HepG2 (cell line): ENCODE measurements around the gene BAIAP3. TPM values are rescaled to one million over a fixed set of nuclear protein-coding genes. Genes with fewer than 3 reads are reported as not detected.

ENCODE experiments used
- ATAC-seq: fragments of 200-7000 bp; cut with Tn5 transposase; 3 replicates; pipeline ENCODE4 v1.9.1; 2020; ENCODE audit warnings: mild to moderate bottlenecking, moderate library complexity
- BruUV-seq: library from RNA; stranded (reverse); fragments of 400-500 nt; replicated peaks from 2 replicates; lab custom pipeline; 2021; lab: Mats Ljungman, UMichigan
- CTCF ChIA-PET: fragments of 300-600 bp; formaldehyde crosslinking; extraction: SDS; loops from one replicate; lab custom pipeline; 2021; ENCODE audit warnings: low total read pairs, inconsistent platforms, low intra/inter-chr PET ratio; lab: Yijun Ruan, JAX
- POLR2A ChIA-PET: fragments of 350-600 bp; sonication (Branson Sonifier 250); formaldehyde crosslinking; loops from one replicate; lab custom pipeline; 2020; ENCODE audit warnings: antibody characterized with exemption, inconsistent platforms; lab: Yijun Ruan, JAX
- DNase-seq: peaks from one replicate; pipeline ENCODE4 v3.0.0-alpha.2; 2015; ENCODE audit warnings: low spot score
- FAIRE-seq: peaks from 3 replicates; lab custom pipeline; 2011; peaks lifted over from hg19 to GRCh38; lab: Jason Lieb, UNC
- H2AFZ ChIP-seq: one replicate; pipeline ENCODE4 v1.6.1; 2011; ENCODE audit warnings: low read length, inconsistent platforms
- H3K27ac ChIP-seq: fragments of 300-600 bp; 3 replicates; pipeline ENCODE4 v1.8.0; 2011; ENCODE audit warnings: mixed run types, mild to moderate bottlenecking, mixed read lengths, low read length, inconsistent platforms; ENCODE audit not compliant: insufficient read depth; ENCODE audit errors: extremely low read length
- H3K27me3 ChIP-seq, 2 experiments: fragments of 200-600 bp in 1 of 2; 2 replicates in 1 of 2; 3 replicates in 1 of 2; pipeline versions ENCODE4 v1.6.0 to v1.8.0; 2011; ENCODE audit warnings: low read length in 2 of 2, mild to moderate bottlenecking in 2 of 2, moderate library complexity in 2 of 2, inconsistent platforms in 1 of 2; ENCODE audit not compliant: insufficient read depth in 2 of 2, control insufficient read depth in 1 of 2
- H3K36me3 ChIP-seq, 2 experiments: fragments of 200-600 bp in 1 of 2; replicated peaks in 1 of 2; 2 replicates in 1 of 2; 3 replicates in 1 of 2; pipeline versions ENCODE4 v1.5.1 to v1.8.0; 2011; ENCODE audit warnings: low read length in 2 of 2, inconsistent platforms in 1 of 2; ENCODE audit not compliant: insufficient read depth in 2 of 2, control insufficient read depth in 1 of 2
- H3K4me1 ChIP-seq: 2 replicates; pipeline ENCODE4 v1.5.1; 2012; ENCODE audit warnings: low read length, inconsistent platforms; ENCODE audit not compliant: insufficient read depth
- H3K4me2 ChIP-seq: 2 replicates; pipeline ENCODE4 v1.6.0; 2011; ENCODE audit warnings: low read depth, low read length, inconsistent platforms
- H3K4me3 ChIP-seq, 3 experiments: fragments of 200-600 bp in 1 of 3; sonication (generic), shearing (Covaris generic) in 1 of 3; replicated peaks in 1 of 3; 2 replicates each; pipeline ENCODE4 v1.5.1; 2011 to 2016; ENCODE audit warnings: low read length in 3 of 3, inconsistent platforms in 2 of 3, low read depth in 2 of 3, mild to moderate bottlenecking in 2 of 3, control low read depth in 1 of 3, mixed read lengths in 1 of 3; ENCODE audit not compliant: insufficient read depth in 1 of 3
- H3K79me2 ChIP-seq: one replicate; pipeline ENCODE4 v1.6.1; 2011; ENCODE audit warnings: low read length, inconsistent platforms; ENCODE audit not compliant: insufficient read depth
- H3K9ac ChIP-seq: 2 replicates; pipeline ENCODE4 v1.6.0; 2011; ENCODE audit warnings: mild to moderate bottlenecking, low read depth, low read length, inconsistent platforms; ENCODE audit not compliant: insufficient read depth
- H3K9me3 ChIP-seq: 2 replicates; pipeline ENCODE4 v1.5.1; 2012; ENCODE audit warnings: mild to moderate bottlenecking, low read length
- H4K20me1 ChIP-seq: 2 replicates; pipeline ENCODE4 v1.6.0; 2011; ENCODE audit warnings: inconsistent platforms, mild to moderate bottlenecking, low read length, moderate library complexity; ENCODE audit not compliant: insufficient read depth
- BRD4 ChIP-seq: sonication (generic); formaldehyde crosslinking; IDR thresholded peaks from 2 replicates; pipeline ENCODE4 v1.4.0; 2020; ENCODE audit warnings: missing genetic modification reagents
- CREM ChIP-seq, 2 experiments: sonication (generic) in 1 of 2; formaldehyde crosslinking in 1 of 2; IDR thresholded peaks; 2 replicates each; pipeline versions ENCODE4 v1.4.0 to v1.6.1; 2016 to 2020; ENCODE audit warnings: antibody characterized with exemption in 1 of 2, mild to moderate bottlenecking in 1 of 2, missing genetic modification reagents in 1 of 2
- KLF16 ChIP-seq, 2 experiments: sonication (generic) in 1 of 2; formaldehyde crosslinking in 1 of 2; IDR thresholded peaks; 2 replicates each; pipeline versions ENCODE4 v1.6.1 to v1.8.0; 2016 to 2023; ENCODE audit warnings: missing genetic modification reagents in 2 of 2, missing compliant biosample characterization in 1 of 2
- NPAS2 ChIP-seq: sonication (generic); formaldehyde crosslinking; IDR thresholded peaks from 2 replicates; pipeline ENCODE4 v1.8.0; 2022; ENCODE audit warnings: mild to moderate bottlenecking, missing genetic modification reagents, borderline replicate concordance
- ONECUT2 ChIP-seq: sonication (generic); formaldehyde crosslinking; IDR thresholded peaks from 2 replicates; pipeline ENCODE4 v1.4.0; 2020; ENCODE audit warnings: missing genetic modification reagents
- RFX5 ChIP-seq: IDR thresholded peaks from 2 replicates; pipeline ENCODE4 v1.6.1; 2011; ENCODE audit warnings: low read depth, low read length, improper control_type of control experiment
- SCMH1 ChIP-seq: sonication (generic); formaldehyde crosslinking; IDR thresholded peaks from 2 replicates; pipeline ENCODE4 v1.9.0; 2021; ENCODE audit warnings: missing genetic modification reagents, mild to moderate bottlenecking, borderline replicate concordance
- SP140L ChIP-seq: sonication (generic); formaldehyde crosslinking; IDR thresholded peaks from 2 replicates; pipeline ENCODE4 v1.4.0; 2020; ENCODE audit warnings: missing genetic modification reagents, borderline replicate concordance
- SP4 ChIP-seq: sonication (generic); formaldehyde crosslinking; IDR thresholded peaks from 2 replicates; pipeline ENCODE4 v1.8.1; 2023; ENCODE audit warnings: mild to moderate bottlenecking, missing genetic modification reagents
- ZFP62 ChIP-seq: sonication (generic); formaldehyde crosslinking; IDR thresholded peaks from 2 replicates; pipeline ENCODE4 v1.4.0; 2020; ENCODE audit warnings: missing genetic modification reagents
- ZNF329 ChIP-seq: sonication (generic); formaldehyde crosslinking; IDR thresholded peaks from 2 replicates; pipeline ENCODE4 v1.9.0; 2021; ENCODE audit warnings: low read depth, mild to moderate bottlenecking, missing genetic modification reagents
- ZNF383 ChIP-seq: sonication (generic); formaldehyde crosslinking; IDR thresholded peaks from 2 replicates; pipeline ENCODE4 v1.4.0; 2020; ENCODE audit warnings: missing genetic modification reagents, mild to moderate bottlenecking, borderline replicate concordance
- WGBS: methylation state at CpG from one replicate; pipeline ENCODE4 v1.1.6; 2017; ENCODE audit warnings: low lambda C conversion rate; 5-methylcytosine and 5-hydroxymethylcytosine counted together
- in situ Hi-C: cut with HindIII; loops from 2 replicates; pipeline ENCODE4 v1.10.0; 2017; ENCODE audit warnings: low pct_unique_long_range_greater_than_20kb; ENCODE audit not compliant: extremely low pct_ligation_motif_present
- intact Hi-C: fragments of 100-400 bp; cut with micrococcal nuclease; formaldehyde crosslinking; loops from one replicate; pipeline ENCODE4 v1.10.0; 2022; ENCODE audit not compliant: unreplicated experiment
- polyA plus RNA-seq, 8 experiments: library from polyadenylated mRNA; depleted of rRNA in 3 of 8; stranded (reverse) in 7 of 8; unstranded in 1 of 8; fragments of >200 nt; fragmentation: Illumina TruSeq in 4 of 8; extraction: Trizol in 4 of 8; gene quantifications; 2 replicates each; pipeline versions ENCODE4 v1.2.1 to v1.2.3, GENCODE V29; 2011 to 2016; ENCODE audit warnings: low read depth in 4 of 8, missing spikeins in 1 of 8, mixed read lengths in 1 of 8; ENCODE audit not compliant: insufficient read depth in 1 of 8
- total RNA-seq, 5 experiments: library from RNA; depleted of rRNA; stranded (reverse); fragments of >200 nt; fragmentation: Illumina TruSeq; extraction: Trizol; gene quantifications; 2 replicates each; pipeline ENCODE4 v1.2.3, GENCODE V29; 2016; ENCODE audit warnings: low read depth in 1 of 5
- TF ChIP-seq, protein P1 (sequence below): sonication (generic); formaldehyde crosslinking; conservative IDR thresholded peaks from 2 replicates; pipeline ENCODE4 v1.4.0; 2020; ENCODE audit warnings: missing genetic modification reagents
- TF ChIP-seq, protein P2 (sequence below): sonication (generic); formaldehyde crosslinking; IDR thresholded peaks from 2 replicates; pipeline ENCODE4 v1.4.0; 2020; ENCODE audit warnings: missing genetic modification reagents
- TF ChIP-seq, protein P3 (sequence below): sonication (generic); formaldehyde crosslinking; IDR thresholded peaks from 2 replicates; pipeline ENCODE4 v1.4.0; 2020; ENCODE audit warnings: missing genetic modification reagents, borderline replicate concordance
- TF ChIP-seq, protein P4 (sequence below): sonication (generic); formaldehyde crosslinking; IDR thresholded peaks from 2 replicates; pipeline ENCODE4 v1.4.0; 2020; ENCODE audit warnings: low read depth, missing genetic modification reagents

Gene BAIAP3
- total and polyA plus RNA-seq, 2 of the 13 experiments (the other 11 are each of a cell fraction or from before 2014, with no cell fraction given): 3.2 to 5.7 TPM

DNA sequence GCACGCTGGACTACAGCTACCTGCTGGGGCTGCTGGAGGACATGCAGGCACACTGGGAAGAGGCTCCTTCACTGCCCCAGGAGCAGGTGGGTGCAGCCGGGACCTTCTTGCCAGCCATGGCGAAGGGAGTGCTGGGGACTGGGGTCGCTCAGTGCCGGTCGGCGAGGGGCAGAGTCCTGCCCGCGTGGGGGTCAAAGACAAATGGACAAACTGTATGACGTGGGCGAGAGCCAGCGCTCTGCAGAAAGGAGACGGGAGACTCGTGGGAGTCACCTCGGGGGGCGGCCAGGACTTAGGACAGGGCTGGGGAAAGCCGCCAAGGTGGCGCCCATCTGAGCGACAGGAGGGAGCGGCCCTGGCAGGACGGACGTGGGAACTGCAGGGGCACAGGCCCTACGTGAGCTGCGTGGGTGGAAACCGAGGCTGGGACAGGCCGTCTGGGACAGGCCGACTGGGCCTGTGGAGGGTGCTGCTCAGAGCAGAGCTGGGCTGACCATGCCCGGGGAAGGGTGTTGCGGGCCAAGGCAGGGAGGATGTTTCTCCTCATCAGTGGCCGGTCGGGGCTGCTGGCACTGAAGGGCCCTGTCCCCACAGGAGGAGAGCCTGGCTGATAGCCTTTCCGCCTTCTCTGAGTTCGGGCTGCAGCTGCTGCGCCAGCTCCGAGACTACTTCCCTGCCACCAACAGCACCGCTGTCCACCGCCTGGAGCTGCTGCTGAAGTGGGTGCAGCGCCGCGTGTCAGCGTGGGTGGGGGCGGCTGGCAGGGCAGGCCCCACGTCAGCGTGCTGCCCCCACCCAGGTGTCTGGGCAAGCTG is 10.2 kb downstream of the BAIAP3 start:
- FAIRE-seq (no peak), ATAC-seq (peak; percentile 23), DNase-seq (no peak)
- in situ Hi-C loops (no loop called here), intact Hi-C loops (no loop called here)
- Histone ChIP-seq H3K79me2 (no peaks in the 10 kb centered on the region), H3K4me3 (peak overlapping the region; percentile 60 to 87 (median 71)), H3K27ac (peak overlapping the region; percentile 25), H3K4me2 (peak overlapping the region; percentile 99), H2AFZ (no peak overlapping the region), H3K9ac (peak overlapping the region; percentile 57), H3K36me3 (peaks cover 0 to 2% of the 10 kb centered on the region in 2 experiments; a peak in 2 of 5 replicates), H3K9me3 (no peaks in the 10 kb centered on the region), H4K20me1 (no peaks in the 10 kb centered on the region), H3K27me3 (peaks cover 3 to 26% of the 10 kb centered on the region in 2 experiments; a peak in 3 of 5 replicates), H3K4me1 (peaks cover 19% of the 10 kb centered on the region)
- 1% methylated on average over 22 of the region's 44 CpGs for WGBS
- CTCF ChIA-PET: no interaction called here
- no TSS peak for BruUV-seq
- POLR2A ChIA-PET: interaction anchor here (1.0 to 2.3 kb wide), 7 partner anchors 11 to 83 kb away, joined by 3 to 25 read pairs (median 5); partner anchors contain the start of genes BAIAP3, UBE2I and UQCC4
- TF ChIP-seq ZNF383 (CRISPR knock-in tag) (no peak), RFX5 (no peak), ONECUT2 (CRISPR knock-in tag) (no peak), SP4 (CRISPR knock-in tag) (peak; percentile 72), KLF16 (CRISPR knock-in tag; IDR thresholded peaks at IDR 0.05) (no peak), ZFP62 (CRISPR knock-in tag) (no peak), CREM (IDR thresholded peaks at IDR 0.05) (no peak), CREM (CRISPR knock-in tag; IDR thresholded peaks at IDR 0.05) (no peak), SCMH1 (CRISPR knock-in tag) (no peak), NPAS2 (CRISPR knock-in tag) (no peak), BRD4 (CRISPR knock-in tag) (0 out of 2 replicates have a peak, but pooled peaks have one; percentile 34), SP140L (CRISPR knock-in tag) (no peak), ZNF329 (CRISPR knock-in tag) (no peak)
- TF ChIP-seq, protein P1, sequence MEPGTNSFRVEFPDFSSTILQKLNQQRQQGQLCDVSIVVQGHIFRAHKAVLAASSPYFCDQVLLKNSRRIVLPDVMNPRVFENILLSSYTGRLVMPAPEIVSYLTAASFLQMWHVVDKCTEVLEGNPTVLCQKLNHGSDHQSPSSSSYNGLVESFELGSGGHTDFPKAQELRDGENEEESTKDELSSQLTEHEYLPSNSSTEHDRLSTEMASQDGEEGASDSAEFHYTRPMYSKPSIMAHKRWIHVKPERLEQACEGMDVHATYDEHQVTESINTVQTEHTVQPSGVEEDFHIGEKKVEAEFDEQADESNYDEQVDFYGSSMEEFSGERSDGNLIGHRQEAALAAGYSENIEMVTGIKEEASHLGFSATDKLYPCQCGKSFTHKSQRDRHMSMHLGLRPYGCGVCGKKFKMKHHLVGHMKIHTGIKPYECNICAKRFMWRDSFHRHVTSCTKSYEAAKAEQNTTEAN (CRISPR knock-in tag): no peak
- TF ChIP-seq, protein P2, sequence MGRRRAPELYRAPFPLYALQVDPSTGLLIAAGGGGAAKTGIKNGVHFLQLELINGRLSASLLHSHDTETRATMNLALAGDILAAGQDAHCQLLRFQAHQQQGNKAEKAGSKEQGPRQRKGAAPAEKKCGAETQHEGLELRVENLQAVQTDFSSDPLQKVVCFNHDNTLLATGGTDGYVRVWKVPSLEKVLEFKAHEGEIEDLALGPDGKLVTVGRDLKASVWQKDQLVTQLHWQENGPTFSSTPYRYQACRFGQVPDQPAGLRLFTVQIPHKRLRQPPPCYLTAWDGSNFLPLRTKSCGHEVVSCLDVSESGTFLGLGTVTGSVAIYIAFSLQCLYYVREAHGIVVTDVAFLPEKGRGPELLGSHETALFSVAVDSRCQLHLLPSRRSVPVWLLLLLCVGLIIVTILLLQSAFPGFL (CRISPR knock-in tag): no peak
- TF ChIP-seq, protein P3, sequence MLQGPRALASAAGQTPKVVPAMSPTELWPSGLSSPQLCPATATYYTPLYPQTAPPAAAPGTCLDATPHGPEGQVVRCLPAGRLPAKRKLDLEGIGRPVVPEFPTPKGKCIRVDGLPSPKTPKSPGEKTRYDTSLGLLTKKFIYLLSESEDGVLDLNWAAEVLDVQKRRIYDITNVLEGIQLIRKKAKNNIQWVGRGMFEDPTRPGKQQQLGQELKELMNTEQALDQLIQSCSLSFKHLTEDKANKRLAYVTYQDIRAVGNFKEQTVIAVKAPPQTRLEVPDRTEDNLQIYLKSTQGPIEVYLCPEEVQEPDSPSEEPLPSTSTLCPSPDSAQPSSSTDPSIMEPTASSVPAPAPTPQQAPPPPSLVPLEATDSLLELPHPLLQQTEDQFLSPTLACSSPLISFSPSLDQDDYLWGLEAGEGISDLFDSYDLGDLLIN (CRISPR knock-in tag): no peak
- TF ChIP-seq, protein P4, sequence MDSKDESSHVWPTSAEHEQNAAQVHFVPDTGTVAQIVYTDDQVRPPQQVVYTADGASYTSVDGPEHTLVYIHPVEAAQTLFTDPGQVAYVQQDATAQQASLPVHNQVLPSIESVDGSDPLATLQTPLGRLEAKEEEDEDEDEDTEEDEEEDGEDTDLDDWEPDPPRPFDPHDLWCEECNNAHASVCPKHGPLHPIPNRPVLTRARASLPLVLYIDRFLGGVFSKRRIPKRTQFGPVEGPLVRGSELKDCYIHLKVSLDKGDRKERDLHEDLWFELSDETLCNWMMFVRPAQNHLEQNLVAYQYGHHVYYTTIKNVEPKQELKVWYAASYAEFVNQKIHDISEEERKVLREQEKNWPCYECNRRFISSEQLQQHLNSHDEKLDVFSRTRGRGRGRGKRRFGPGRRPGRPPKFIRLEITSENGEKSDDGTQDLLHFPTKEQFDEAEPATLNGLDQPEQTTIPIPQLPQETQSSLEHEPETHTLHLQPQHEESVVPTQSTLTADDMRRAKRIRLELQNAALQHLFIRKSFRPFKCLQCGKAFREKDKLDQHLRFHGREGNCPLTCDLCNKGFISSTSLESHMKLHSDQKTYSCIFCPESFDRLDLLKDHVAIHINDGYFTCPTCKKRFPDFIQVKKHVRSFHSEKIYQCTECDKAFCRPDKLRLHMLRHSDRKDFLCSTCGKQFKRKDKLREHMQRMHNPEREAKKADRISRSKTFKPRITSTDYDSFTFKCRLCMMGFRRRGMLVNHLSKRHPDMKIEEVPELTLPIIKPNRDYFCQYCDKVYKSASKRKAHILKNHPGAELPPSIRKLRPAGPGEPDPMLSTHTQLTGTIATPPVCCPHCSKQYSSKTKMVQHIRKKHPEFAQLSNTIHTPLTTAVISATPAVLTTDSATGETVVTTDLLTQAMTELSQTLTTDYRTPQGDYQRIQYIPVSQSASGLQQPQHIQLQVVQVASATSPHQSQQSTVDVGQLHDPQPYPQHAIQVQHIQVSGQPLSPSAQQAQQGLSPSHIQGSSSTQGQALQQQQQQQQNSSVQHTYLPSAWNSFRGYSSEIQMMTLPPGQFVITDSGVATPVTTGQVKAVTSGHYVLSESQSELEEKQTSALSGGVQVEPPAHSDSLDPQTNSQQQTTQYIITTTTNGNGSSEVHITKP: no peak
